IPS-18a (cell line): ENCODE results near the gene ZRANB3.

Experiments used
- H3K27ac ChIP-seq: one replicate; pipeline ENCODE4 v1.5.1; 2013; ENCODE audit warnings: low read length
- H3K27me3 ChIP-seq: one replicate; pipeline ENCODE4 v1.6.1; 2013; ENCODE audit warnings: mild to moderate bottlenecking, low read length; ENCODE audit not compliant: control insufficient read depth, insufficient read depth
- H3K36me3 ChIP-seq: one replicate; pipeline ENCODE4 v1.6.1; 2013; ENCODE audit warnings: low read depth, low read length; ENCODE audit not compliant: control insufficient read depth
- H3K4me1 ChIP-seq: one replicate; pipeline ENCODE4 v1.6.1; 2013; ENCODE audit warnings: low read depth, low read length; ENCODE audit not compliant: control insufficient read depth
- H3K4me3 ChIP-seq: one replicate; pipeline ENCODE4 v1.5.1; 2013; ENCODE audit warnings: low read length
- H3K9ac ChIP-seq: one replicate; pipeline ENCODE4 v1.6.1; 2013; ENCODE audit warnings: mild to moderate bottlenecking, low read length, moderate library complexity
- H3K9me3 ChIP-seq: one replicate; pipeline ENCODE4 v1.6.1; 2013; ENCODE audit warnings: low read depth, low read length; ENCODE audit not compliant: control insufficient read depth

ZRANB3 gene

DNA sequence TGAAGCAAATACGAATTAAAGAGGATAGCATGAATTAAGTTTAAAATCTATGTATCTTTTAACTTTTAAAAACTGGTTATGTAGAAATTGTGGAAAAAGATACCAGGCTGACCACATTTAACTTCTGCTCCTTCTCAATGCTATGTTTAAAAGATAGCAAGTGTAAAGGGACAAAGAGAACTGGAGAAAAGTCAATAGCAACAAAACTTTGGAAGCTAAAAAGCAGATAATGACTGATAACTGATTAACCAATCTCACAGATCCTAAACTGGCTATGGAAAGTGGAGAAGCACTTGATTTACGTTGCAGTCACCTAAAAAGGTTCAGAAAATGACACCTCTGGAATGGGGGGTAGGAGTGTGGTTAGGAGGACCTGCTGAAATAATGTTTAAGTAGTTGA lies 254.5 kb downstream of the ZRANB3 start:
- Histone ChIP-seq H3K9me3 (no peaks in the 10 kb centered on the region), H3K36me3 (no peaks in the 10 kb centered on the region), H3K27ac (no peak overlapping the region), H3K9ac (no peak overlapping the region), H3K27me3 (no peaks in the 10 kb centered on the region), H3K4me1 (no peaks in the 10 kb centered on the region), H3K4me3 (no peak overlapping the region)

DNA sequence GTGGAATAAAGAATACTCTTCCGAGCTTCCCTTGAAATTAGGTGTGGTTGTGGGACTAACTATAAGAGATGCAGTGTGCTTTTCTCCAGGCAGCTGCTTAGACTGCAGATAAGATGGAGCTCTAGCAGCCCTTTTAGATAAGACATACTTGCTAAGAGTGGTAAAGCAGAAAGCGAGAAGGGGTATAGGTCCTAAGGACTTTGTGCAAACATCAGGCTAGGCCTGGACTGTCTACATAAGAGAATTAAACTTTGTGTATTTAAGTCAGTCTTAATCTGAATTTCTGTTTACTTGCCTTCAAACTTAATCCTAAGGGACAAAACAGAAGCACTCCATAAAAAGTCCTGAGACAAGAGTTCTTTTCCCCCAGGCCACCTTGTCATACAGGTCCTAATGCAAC lies 260.0 kb downstream of the ZRANB3 start:
- Histone ChIP-seq H3K9me3 (no peaks in the 10 kb centered on the region), H3K9ac (no peak overlapping the region), H3K4me3 (no peak overlapping the region), H3K27me3 (no peaks in the 10 kb centered on the region), H3K27ac (no peak overlapping the region), H3K36me3 (no peaks in the 10 kb centered on the region), H3K4me1 (no peaks in the 10 kb centered on the region)

DNA sequence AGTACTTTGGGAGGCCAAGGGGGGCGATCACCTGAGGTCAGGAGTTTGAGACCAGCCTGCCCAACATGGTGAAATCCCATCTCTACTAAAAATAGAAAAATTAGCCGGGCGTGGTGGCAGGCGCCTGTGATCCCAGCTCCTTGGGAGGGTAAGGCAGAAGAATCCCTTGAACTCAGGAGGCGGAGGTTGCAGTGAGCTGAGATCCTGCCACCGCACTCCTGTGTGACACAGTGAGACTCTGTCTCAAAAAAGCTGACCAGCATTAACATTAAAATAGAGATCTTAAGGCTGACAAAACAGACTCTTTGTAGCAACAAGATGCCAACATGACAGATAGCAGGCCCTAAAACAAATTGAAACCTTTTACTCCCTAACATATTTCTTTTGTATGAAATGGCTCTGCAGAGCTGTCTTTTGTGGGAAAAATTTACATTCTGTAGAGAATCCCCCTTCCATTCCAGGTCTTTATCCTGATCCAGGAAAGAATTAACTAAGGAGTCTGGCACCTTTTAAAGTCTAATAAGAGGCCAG lies 265.0 kb downstream of the ZRANB3 start:
- no peaks in the 10 kb centered on the region for H3K9me3 ChIP-seq
- no peak overlapping the region for H3K27ac ChIP-seq
- H3K9ac ChIP-seq = no peak overlapping the region

DNA sequence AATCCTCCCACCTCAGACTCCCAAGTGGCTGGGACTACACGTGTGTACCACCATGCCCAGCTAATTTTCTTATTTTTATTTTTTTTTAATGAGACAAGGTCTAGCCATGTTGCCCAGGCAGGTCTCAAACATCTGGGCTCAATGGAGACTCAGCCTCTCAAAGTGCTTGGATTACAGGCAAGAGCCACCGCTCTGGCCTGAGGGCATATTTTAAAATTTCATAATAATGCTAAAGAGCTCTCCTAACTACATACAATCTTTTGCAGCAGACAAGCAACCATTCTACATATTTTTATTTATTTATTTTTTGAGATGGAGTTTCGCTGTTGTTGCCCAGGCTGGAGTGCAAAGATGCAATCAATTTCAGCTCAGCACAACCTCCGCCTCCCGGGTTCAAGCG lies 271.9 kb downstream of the ZRANB3 start:
- Histone ChIP-seq H3K4me3 (no peak overlapping the region), H3K27me3 (no peaks in the 10 kb centered on the region), H3K27ac (no peak overlapping the region), H3K36me3 (no peaks in the 10 kb centered on the region), H3K4me1 (no peaks in the 10 kb centered on the region), H3K9ac (no peak overlapping the region), H3K9me3 (no peaks in the 10 kb centered on the region)

More for the DNA sequence above, 265.0 kb downstream of the ZRANB3 start:
- Histone ChIP-seq H3K4me1 (peaks cover 5% of the 10 kb centered on the region), H3K4me3 (no peak overlapping the region), H3K27me3 (no peaks in the 10 kb centered on the region), H3K36me3 (no peaks in the 10 kb centered on the region)

DNA sequence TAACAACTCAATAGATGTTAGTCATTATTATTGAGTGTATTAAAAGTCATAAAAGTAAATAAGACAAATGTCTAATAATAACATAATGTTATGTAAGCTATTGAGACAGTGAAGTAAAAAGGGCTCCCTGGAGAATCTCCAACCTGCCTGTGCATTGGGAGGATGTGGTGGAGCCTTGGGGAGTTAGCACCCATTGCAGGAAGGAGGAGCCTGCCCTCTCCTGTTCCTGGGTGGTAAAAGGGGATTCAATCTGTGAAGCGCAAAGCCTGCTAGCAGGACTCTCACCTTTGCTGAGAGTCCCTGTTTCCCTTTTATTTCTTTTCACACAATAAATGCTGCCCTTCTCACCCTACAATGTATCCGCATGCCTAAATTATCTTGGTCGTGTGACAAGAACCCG lies 272.8 kb downstream of the ZRANB3 start:
- Histone ChIP-seq H3K9me3 (no peaks in the 10 kb centered on the region), H3K4me3 (no peak overlapping the region), H3K27ac (no peak overlapping the region), H3K27me3 (no peaks in the 10 kb centered on the region), H3K36me3 (no peaks in the 10 kb centered on the region), H3K4me1 (peaks cover 3% of the 10 kb centered on the region), H3K9ac (no peak overlapping the region)

DNA sequence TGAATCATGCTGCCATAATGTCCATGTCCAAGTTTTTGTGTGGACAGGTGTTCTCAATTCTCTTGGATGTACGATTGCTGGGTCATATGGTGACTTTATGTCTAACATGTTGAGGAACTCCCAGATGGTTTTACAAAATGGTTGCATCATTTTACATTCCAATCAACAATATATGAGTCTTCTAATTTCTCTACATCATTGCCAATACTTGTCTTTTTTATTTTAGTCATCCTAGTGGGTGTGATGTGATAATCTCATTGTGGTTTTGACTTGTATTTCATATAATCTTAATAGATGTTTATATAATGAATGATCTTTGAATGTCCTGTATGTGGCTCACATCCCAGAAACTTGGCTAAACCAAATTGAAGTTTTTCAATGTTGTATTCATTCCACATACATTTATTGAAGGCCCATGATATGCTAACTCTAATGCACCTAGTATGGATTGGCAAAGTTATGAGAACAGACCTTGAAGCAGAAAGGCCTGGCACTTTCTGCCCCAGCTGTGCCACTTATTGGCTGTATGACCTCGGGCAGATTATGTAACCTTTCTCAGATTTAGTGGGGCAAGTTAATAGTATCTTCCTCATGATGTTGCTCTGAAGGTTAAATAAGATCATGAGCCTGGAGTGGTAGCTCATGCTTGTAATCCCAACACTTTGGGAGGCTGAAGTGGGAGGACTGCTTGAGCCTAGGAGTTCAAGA lies 273.5 kb downstream of the ZRANB3 start:
- Histone ChIP-seq H3K9me3 (no peaks in the 10 kb centered on the region), H3K27ac (no peak overlapping the region), H3K9ac (no peak overlapping the region), H3K4me3 (no peak overlapping the region), H3K27me3 (no peaks in the 10 kb centered on the region), H3K36me3 (no peaks in the 10 kb centered on the region), H3K4me1 (peaks cover 10% of the 10 kb centered on the region)

DNA sequence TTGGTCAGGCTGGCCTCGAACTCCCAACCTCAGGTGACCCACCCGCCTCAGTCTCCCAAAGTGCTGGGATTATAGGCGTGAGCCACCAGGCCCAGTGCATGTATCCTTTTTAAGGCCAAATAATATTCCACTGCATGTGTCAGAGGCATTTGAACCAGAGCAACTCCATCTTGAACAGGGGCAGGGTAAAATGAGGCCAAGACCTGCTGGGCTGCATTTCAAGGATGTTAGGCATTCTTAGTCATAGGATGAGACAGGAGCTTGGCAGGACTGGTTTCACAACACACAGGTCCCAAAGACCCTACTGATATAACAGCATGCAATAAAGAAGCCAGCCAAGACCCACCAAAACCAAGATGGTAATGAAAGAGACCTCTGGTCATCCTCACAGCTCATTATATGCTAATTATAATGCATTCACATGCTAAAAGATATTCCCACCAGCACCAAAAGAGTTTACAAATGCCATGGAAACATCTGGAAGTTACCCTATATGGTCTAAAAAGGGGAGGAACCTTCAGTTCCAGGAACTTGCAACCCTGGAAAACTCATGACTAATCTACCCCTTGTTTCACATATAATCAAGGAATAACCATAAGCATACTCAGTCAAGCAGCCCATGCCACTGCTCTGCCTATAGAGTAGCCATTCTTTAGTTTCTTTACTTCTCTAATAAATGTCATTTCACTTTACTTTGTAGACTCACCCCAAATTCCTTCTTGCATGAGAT lies 274.3 kb downstream of the ZRANB3 start:
- H3K36me3 ChIP-seq = no peaks in the 10 kb centered on the region
- no peak overlapping the region for H3K9ac ChIP-seq
- H3K27me3 ChIP-seq = no peaks in the 10 kb centered on the region
- peaks cover 10% of the 10 kb centered on the region for H3K4me1 ChIP-seq
- H3K27ac ChIP-seq = no peak overlapping the region
- H3K9me3 ChIP-seq = no peaks in the 10 kb centered on the region
- H3K4me3 ChIP-seq = no peak overlapping the region

DNA sequence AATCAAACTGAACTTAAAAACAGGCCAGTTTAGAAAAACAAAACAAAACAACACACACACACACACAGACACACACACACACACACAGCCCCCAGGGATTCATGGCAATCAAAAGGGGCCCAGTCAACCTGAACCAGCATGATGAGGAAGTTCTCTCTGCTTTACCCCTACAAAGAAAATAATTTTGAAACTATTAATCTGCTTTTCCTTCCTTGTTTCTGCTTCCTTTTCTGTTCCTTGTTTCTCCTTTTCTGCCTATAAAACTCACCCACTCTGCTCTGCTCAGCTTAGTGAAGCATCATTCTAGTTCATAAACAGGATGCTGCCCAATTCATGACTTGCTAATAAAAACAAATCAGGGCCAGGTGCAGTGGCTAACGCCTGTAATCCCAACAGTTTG lies 275.8 kb downstream of the ZRANB3 start:
- peaks cover 10% of the 10 kb centered on the region for H3K4me1 ChIP-seq
- no peaks in the 10 kb centered on the region for H3K36me3 ChIP-seq
- no peak overlapping the region for H3K4me3 ChIP-seq
- no peak overlapping the region for H3K9ac ChIP-seq
- no peaks in the 10 kb centered on the region for H3K27me3 ChIP-seq
- no peak overlapping the region for H3K27ac ChIP-seq
- no peaks in the 10 kb centered on the region for H3K9me3 ChIP-seq

DNA sequence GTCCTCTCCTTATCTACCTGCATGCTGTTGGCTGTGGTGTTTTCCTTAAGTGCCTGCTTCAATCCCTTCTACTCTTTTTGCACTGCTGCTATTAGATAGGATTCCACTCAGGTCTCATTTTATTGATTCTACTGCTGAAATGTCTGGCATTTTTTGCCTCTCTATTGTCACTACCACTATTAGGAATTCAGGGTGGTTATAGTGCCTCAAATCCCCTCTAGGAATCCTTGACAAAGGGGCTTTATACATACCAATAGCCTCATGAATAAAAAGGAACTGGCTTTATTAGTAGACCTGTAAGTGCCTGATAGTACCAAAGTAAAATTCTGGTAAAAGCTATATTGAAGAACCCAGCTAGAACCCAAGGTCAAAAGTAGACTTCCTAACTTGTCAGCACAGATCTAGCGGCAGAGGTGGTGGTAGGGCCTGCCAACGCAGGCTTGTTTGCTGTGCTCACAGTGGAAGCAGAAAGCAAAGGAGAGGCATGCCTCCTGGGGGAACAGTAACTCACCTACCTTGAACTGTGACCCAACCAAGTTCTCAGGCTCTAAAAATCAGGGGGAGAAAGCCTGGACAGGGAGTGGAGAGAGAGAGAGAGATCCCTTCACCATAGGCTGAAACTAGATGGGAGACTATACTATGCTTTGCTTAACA lies 278.1 kb downstream of the ZRANB3 start:
- H3K9me3 ChIP-seq = no peaks in the 10 kb centered on the region
- H3K36me3 ChIP-seq = no peaks in the 10 kb centered on the region
- H3K9ac ChIP-seq = no peak overlapping the region
- H3K4me1 ChIP-seq = peaks cover 10% of the 10 kb centered on the region
- no peak overlapping the region for H3K4me3 ChIP-seq
- no peak overlapping the region for H3K27ac ChIP-seq
- no peaks in the 10 kb centered on the region for H3K27me3 ChIP-seq

DNA sequence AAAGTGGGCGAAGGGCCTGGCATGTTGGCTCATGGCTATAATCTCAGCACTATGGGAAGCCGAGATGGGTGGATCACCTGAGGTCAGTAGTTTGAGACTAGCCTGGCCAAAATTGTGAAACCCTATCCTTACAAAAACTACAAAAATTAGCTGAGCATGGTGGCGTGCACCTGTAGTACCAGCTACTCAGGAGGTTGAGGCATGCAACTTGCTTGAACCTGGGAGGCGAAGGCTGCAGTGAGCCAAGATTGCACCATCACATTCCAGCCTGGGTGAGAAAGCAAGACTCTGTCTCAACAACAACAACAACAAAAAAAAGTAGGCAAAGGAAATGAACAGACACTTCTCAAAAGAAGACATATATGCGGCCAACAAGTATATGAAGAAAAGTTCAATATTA lies 282.4 kb downstream of the ZRANB3 start:
- Histone ChIP-seq H3K4me1 (peaks cover 10% of the 10 kb centered on the region), H3K9me3 (no peaks in the 10 kb centered on the region), H3K9ac (no peak overlapping the region), H3K27me3 (no peaks in the 10 kb centered on the region), H3K27ac (no peak overlapping the region), H3K36me3 (no peaks in the 10 kb centered on the region), H3K4me3 (no peak overlapping the region)

DNA sequence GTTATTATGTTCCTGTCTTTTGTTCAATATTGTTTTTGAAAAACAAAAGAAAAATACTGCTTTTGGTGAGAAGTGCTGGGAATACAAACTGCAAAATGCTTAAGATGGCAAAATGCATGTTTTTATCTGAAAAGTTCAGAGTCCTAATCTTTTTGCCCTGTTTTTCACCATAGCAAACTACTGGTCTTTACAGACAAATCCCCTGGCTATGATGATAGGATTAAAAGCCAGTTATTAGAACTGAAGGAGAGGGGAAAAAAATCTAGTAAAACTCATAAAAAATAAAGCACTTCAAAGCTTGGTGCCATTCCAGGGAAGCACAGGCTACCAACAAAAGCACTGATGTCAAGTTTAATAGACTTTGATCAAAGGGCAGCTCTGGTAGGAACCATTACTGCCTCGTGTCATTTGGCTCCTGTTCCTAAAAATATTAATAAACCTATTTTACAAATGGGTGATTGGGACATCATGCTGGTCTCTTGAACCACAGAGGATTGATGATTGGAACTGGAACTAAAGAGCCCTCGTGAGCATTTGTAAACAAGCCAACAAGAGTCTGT lies 284.2 kb downstream of the ZRANB3 start:
- Histone ChIP-seq H3K36me3 (no peaks in the 10 kb centered on the region), H3K27me3 (no peaks in the 10 kb centered on the region), H3K27ac (no peak overlapping the region), H3K4me1 (no peaks in the 10 kb centered on the region), H3K4me3 (no peak overlapping the region), H3K9ac (no peak overlapping the region), H3K9me3 (no peaks in the 10 kb centered on the region)
